Measurements from ENCODE around the gene GMPR2. TPM values are rescaled to one million over a fixed set of nuclear protein-coding genes. Genes with fewer than 3 reads are reported as not detected.
"Not testable (repeated sequence)": the region's sequence is repeated elsewhere in the genome, so short reads cannot be mapped to it uniquely, and the experiment has no call there.

GMPR2 gene
- total RNA-seq, 1 donor from 2014 or later = 98.4 TPM

GRCh38 chr14:24213866-24214662 lies 18.7 kb upstream of the GMPR2 start:
- Histone ChIP-seq H3K4me1 (peaks cover 3% of the 10 kb centered on the region), H3K9ac (peak overlapping the region; percentile 43), H3K36me3 (no peaks in the 10 kb centered on the region), H3K27ac (peak overlapping the region; percentile 76), H3K9me3 (ENCODE audit: low read depth) (no peaks in the 10 kb centered on the region), H3F3A (ENCODE audit: low read depth) (peaks cover 36% of the 10 kb centered on the region), H3K4me3 (peak overlapping the region; percentile 69), H2AFZ (replicated peaks) (peak overlapping the region; percentile 87), H3K27me3 (no peaks in the 10 kb centered on the region), H4K20me1 (ENCODE audit: low read depth) (peaks cover 11% of the 10 kb centered on the region), H3K4me2 (peak overlapping the region; percentile 89), H3K79me2 (ENCODE audit: low read depth) (peaks cover 37% of the 10 kb centered on the region)
- no peak for DNase-seq (ENCODE audit: low spot score)
- TF ChIP-seq, protein P1, sequence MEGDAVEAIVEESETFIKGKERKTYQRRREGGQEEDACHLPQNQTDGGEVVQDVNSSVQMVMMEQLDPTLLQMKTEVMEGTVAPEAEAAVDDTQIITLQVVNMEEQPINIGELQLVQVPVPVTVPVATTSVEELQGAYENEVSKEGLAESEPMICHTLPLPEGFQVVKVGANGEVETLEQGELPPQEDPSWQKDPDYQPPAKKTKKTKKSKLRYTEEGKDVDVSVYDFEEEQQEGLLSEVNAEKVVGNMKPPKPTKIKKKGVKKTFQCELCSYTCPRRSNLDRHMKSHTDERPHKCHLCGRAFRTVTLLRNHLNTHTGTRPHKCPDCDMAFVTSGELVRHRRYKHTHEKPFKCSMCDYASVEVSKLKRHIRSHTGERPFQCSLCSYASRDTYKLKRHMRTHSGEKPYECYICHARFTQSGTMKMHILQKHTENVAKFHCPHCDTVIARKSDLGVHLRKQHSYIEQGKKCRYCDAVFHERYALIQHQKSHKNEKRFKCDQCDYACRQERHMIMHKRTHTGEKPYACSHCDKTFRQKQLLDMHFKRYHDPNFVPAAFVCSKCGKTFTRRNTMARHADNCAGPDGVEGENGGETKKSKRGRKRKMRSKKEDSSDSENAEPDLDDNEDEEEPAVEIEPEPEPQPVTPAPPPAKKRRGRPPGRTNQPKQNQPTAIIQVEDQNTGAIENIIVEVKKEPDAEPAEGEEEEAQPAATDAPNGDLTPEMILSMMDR (IDR thresholded peaks at IDR 0.05) = no peak
- no peak for TF ChIP-seq EZH2phosphoT487 (IDR thresholded peaks at IDR 0.05)
- TF ChIP-seq EZH2 (IDR thresholded peaks at IDR 0.05) = no peak
- Mint-ChIP-seq H3K36me3 (peaks cover 14% of the 10 kb centered on the region), H3K9me3 (no peaks in the 10 kb centered on the region), H3K4me1 (peaks cover 27% of the 10 kb centered on the region), H3K27ac (no peak overlapping the region), H3K27me3 (ENCODE audit: insufficient read depth, low read depth) (peaks cover 2% of the 10 kb centered on the region), H3K4me3 (peak overlapping the region; percentile 96)

DNA sequence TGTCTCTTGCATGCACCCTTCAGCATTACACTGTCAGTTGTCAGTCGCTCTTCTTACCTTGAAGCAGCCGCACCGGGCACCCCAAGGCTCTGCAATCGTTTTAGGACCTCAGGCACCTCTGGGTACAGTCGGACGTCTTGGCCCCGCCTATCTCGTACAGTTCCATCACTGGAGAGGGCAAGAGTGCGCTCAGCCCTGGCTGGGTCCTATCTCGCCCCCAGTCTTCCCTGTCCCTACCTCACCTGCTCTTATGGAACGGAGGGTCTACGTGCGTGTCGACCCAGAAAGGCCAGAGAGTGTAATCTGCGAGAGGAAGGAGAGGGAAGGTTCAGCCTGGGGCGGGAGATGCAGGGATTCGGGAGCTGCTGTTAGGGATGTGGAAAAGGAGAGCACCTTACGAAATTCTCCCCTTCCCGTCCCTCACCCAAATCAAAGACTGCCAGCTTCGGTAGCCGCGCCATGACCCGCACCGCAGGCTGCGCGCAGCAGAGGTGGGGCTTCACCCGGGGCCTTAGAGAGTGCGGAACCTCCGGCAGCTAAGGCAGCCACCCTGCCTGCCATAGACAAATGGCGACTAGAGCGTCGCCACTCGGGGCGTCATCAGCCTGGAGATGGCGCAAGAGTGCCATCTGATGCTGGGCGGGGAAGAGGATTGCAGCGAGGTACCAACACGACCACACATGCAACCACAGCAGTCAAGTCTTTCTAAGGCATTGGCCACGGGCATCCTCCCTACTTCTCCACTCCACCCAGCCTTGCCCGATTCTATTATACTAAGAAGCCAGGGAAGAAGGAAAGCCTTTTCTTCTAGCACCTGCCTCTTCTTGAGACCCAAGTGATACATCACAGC lies 17.0 kb upstream of the GMPR2 start, which contains the start of gene MDP1:
MDP1 (minus strand) TSS at position 572 of the 850 bp plus-strand sequence; CDS start at position 461, 111 bp downstream.
- Histone ChIP-seq H3K4me2 (peak within 1 kb of the TSS; percentile 86), H3K27ac (no peak within 1 kb of the TSS), H3F3A (ENCODE audit: low read depth) (peaks cover 36% of the 10 kb centered on the region), H3K4me3 (peak within 1 kb of the TSS; percentile 78), H3K9ac (peak within 1 kb of the TSS; percentile 72), H3K36me3 (no peaks in the 10 kb centered on the region), H3K79me2 (ENCODE audit: low read depth) (peaks cover 51% of the 10 kb centered on the region), H3K4me1 (peaks cover 3% of the 10 kb centered on the region), H2AFZ (replicated peaks) (peak within 1 kb of the TSS; percentile 78), H3K9me3 (ENCODE audit: low read depth) (no peaks in the 10 kb centered on the region), H4K20me1 (ENCODE audit: low read depth) (peaks cover 20% of the 10 kb centered on the region), H3K27me3 (no peaks in the 10 kb centered on the region)
- H3K9me3 Mint-ChIP-seq = no peaks in the 10 kb centered on the region
- H3K27ac Mint-ChIP-seq = peak within 1 kb of the TSS; percentile 8
- H3K36me3 Mint-ChIP-seq = peaks cover 6% of the 10 kb centered on the region
- H3K4me1 Mint-ChIP-seq = peaks cover 24% of the 10 kb centered on the region
- H3K4me3 Mint-ChIP-seq = peak within 1 kb of the TSS; percentile 96
- DNase-seq (ENCODE audit: low spot score) = peak; percentile 94
- TF ChIP-seq EZH2 (IDR thresholded peaks at IDR 0.05) (no peak), EZH2phosphoT487 (IDR thresholded peaks at IDR 0.05) (no peak)
- TF ChIP-seq, protein P1 (IDR thresholded peaks at IDR 0.05) = peak; percentile 73
- peaks cover 2% of the 10 kb centered on the region for H3K27me3 Mint-ChIP-seq (ENCODE audit: insufficient read depth, low read depth)

- Histone ChIP-seq H3K9ac (no peak overlapping the region), H3K36me3 (no peaks in the 10 kb centered on the region), H3F3A (ENCODE audit: low read depth) (peaks cover 36% of the 10 kb centered on the region), H3K9me3 (ENCODE audit: low read depth) (no peaks in the 10 kb centered on the region), H3K79me2 (ENCODE audit: low read depth) (peaks cover 54% of the 10 kb centered on the region), H2AFZ (replicated peaks) (no peak overlapping the region), H3K27me3 (no peaks in the 10 kb centered on the region), H3K4me2 (no peak overlapping the region), H3K27ac (no peak overlapping the region), H3K4me3 (no peak overlapping the region), H4K20me1 (ENCODE audit: low read depth) (peaks cover 25% of the 10 kb centered on the region), H3K4me1 (peaks cover 3% of the 10 kb centered on the region)
- Mint-ChIP-seq H3K4me3 (peak overlapping the region; percentile 96), H3K27ac (peak overlapping the region; percentile 8), H3K36me3 (peaks cover 6% of the 10 kb centered on the region), H3K4me1 (peaks cover 23% of the 10 kb centered on the region), H3K9me3 (no peaks in the 10 kb centered on the region), H3K27me3 (ENCODE audit: insufficient read depth, low read depth) (peaks cover 2% of the 10 kb centered on the region)
- DNase-seq (ENCODE audit: low spot score) = no peak
- TF ChIP-seq, protein P1 (IDR thresholded peaks at IDR 0.05) = no peak
- TF ChIP-seq EZH2 (IDR thresholded peaks at IDR 0.05) (no peak), EZH2phosphoT487 (IDR thresholded peaks at IDR 0.05) (no peak)
These were observed 16.4 kb upstream of the GMPR2 start for GRCh38 chr14:24216345-24216699.

- not testable (repeated sequence) for H3K9me3 ChIP-seq (ENCODE audit: low read depth); H3K9me3 Mint-ChIP-seq; H3K4me3 ChIP-seq; DNase-seq (ENCODE audit: low spot score); H3K4me3 Mint-ChIP-seq; H3K27me3 ChIP-seq; H3K36me3 ChIP-seq; H2AFZ ChIP-seq (replicated peaks); H3K36me3 Mint-ChIP-seq; H3K27me3 Mint-ChIP-seq (ENCODE audit: insufficient read depth, low read depth); H3K9ac ChIP-seq; H3K27ac ChIP-seq; H3K27ac Mint-ChIP-seq; H3K4me1 ChIP-seq; H3K4me2 ChIP-seq
- H3K4me1 Mint-ChIP-seq = peaks cover 23% of the 10 kb centered on the region
- Histone ChIP-seq H4K20me1 (ENCODE audit: low read depth) (peaks cover 25% of the 10 kb centered on the region), H3K79me2 (ENCODE audit: low read depth) (peaks cover 54% of the 10 kb centered on the region), H3F3A (ENCODE audit: low read depth) (peaks cover 36% of the 10 kb centered on the region)
These were observed 15.9 kb upstream of the GMPR2 start for GRCh38 chr14:24216876-24217275.
